ENCODE results near the gene ZNF516.

The ZNF516 gene

GRCh38 chr18:76441002-76441667 is 53.9 kb downstream of the ZNF516 start:
- peak; percentile 11 for DNase-seq

GRCh38 chr18:76437910-76438309 is 57.1 kb downstream of the ZNF516 start:
- peak; percentile 5 for DNase-seq

- DNase-seq: no peak
Measured at GRCh38 chr18:76437011-76437410, 58.0 kb downstream of the ZNF516 start.

DNA sequence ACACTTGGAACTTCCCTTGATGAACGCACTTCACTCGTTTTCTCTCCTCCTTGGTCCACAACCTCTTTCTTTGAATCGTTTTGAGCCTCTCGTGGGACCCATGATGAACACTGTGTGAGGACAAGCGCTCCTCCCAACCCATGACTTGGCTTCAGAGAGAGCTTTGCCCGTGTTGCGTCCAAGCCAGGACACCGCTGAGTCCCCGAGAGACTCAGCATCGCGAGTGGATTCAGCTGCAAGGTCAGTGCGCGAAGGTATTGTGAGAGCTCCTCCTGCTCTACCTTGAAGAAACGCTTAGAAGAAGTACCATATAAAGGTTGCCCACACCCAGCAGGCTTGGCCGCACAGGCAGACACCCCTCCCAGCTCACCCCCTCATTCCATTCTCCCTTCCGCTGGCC is 58.7 kb downstream of the ZNF516 start:
- no peak for DNase-seq

DNA sequence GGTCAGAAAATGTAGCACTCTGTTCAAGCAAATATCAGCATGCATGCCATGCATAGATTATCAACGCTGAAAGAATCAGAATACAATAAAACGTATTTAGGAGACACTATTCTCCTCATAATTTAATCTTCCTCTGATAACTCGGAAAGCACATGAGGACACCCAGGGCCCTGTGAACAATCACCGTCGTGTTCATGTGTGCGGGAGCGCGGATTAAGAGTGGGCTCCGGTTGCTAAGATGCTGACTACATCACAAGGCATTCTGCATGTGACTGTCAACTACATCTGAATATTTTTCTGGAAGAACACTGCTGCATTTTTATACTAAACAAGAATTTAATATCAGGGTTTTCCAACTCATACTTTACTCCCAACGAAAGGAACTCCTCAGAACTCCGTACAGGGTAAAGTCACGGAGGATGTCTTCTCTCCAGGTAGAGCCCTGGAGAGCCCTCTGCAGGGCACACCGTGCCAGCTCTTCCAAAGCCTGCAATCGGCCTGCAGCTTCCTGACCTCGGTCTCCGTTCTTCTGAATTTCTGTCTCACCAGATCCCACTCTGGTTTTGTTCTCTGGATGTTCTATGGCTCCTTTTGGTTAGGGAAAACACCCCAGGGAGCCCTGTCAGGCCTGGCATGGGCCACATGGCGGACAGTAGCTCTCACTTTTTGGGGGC is 59.6 kb downstream of the ZNF516 start:
- DNase-seq: no peak

GRCh38 chr18:76434452-76434851 is 60.6 kb downstream of the ZNF516 start:
- no peak for DNase-seq

DNA sequence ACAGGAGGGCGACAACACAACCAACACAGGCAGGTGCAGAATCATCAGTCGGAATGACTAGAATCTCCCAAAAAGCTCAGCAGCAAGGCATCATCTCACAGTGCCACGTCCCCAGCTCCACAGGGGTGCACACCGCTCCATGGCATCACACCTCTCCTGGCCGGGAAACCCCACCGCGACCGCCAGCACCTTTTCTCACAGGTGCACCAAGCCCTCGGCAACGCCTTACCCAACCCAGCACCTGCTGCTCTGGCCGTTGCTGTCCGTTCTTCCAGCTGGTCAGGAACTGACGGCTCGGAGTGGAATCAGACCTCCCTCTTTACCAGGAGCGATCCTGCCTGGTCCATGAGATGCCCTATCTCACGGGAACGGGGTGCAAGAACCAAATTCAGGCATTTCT is 61.3 kb downstream of the ZNF516 start:
- no peak for DNase-seq

DNA sequence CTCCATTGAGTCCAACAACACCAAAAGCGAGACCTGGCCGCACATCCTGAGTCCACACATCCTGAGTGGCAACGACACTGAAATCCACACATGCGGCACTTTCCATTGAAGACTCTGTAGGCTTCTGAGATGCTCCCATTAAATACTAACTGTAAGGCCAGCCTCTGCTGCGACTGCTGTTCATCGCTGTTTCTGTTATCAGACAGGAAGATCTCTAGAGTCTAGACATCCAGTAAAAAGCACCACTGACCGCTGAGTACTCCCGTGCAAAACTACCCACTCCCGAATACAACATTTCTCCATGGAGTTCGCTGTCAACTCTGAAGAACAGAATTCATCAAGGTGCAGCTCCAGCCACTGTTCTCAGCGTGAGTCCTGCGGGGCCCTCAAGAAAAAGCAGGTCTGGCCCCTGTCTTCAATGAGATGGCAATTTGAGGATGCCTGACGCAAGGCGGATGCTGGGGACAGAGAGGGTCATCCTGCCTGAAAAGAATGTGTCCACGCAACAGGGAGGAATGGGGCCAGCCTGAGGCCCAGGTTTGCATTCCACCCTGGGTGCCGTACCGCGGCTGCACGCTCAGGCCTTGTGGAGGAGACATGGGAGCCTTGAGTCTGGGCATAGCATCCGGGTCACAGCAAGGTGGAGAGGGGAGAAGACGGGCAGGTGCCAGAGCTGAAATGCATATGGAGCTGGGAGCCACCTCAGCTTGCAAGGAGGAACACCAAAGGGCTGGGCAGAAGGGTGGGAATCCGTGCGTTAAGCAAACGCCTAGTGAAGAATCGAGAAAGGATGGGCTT is 61.9 kb downstream of the ZNF516 start:
- DNase-seq: no peak

- DNase-seq: no peak
Measured at GRCh38 chr18:76432274-76432755, 62.7 kb downstream of the ZNF516 start.

DNA sequence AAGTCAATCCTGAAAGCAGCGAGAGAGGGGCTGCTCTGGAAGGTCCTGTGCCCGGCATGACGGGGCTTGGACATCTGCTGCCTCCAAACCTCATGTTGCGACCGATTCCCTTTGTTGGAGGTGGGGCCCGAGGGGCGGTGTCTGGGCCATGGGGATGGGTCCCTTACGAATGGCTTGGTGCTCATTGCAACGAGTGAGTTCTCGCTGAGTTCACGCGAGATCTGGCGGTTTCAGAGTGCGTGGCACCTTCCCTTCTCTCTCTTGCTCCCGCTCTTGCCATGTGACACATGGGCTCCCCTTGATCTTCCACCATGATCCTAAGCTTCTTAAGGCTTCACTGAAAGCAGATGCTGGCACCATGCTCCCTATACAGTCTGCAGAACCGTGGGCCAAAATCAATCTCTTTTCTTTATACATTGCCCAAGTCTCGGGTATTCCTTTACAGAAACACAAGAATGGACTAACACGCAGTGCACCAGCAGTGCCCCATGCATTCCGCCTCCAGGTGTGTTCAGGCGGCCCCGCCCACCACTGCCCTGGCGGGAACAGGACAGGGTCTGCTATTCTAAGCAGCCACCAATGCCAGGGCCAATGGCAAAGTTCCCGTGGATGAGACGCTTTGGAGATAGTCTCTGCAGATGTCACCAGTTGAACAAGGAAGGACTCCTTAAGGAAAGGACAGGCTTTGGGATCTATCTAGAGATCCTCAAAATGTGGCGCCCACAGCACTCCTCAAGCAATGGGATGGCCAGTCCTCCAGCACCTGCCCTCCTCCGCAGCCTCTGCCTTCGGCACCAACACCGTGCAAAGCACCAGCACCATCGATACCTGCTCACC is 63.4 kb downstream of the ZNF516 start:
- DNase-seq: no peak

GRCh38 chr18:76430636-76431035 is 64.4 kb downstream of the ZNF516 start:
- no peak for DNase-seq

GRCh38 chr18:76429262-76430126 is 65.5 kb downstream of the ZNF516 start:
- no peak for DNase-seq

GRCh38 chr18:76428396-76429261 is 66.4 kb downstream of the ZNF516 start:
- peak; percentile 5 for DNase-seq

GRCh38 chr18:76426737-76427305 is 68.2 kb downstream of the ZNF516 start:
- peak; percentile 29 for DNase-seq

DNA sequence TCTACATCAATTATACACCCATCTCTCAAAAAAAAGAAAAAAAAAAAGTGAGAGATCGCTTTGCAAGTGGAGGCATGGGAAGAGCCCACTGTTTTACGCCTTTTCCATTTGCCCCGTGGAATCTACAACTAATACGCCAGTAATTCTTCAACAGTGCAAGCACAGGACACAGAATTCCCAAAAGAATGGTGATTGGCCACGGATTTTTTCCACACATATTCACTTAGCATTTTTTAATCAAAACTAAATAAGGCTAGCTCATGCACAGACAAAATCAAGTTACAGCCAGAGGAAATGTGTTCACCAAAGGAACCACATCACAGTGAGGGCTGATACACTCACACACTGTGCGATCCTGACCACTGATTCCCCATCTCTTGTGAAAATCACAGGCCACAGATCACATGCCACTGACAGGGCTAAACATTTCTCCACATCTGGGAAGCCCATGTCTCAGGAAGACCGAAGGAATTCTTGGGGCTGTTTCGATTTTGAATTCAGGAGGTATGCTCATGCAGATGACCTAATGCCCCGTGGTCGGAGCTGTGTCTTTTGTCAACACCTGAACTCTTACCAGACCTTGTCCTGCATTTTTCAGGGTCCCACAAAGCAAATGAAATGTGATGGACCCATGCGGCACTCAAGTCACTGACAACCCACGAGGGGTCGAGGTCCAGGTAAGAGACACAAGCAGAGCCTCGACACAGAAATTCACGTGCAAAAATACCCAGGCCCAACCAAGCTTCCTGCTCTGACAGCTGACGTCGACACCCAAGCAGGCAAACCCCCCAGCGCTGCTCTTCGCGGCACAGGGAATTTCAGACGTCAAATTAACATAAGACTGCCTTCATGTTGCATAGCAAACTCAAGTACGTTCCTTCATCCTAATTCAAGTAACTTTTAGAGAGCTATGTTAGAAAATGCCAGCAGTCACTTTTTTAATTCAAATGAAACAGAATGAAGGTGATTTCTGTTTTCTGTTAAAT is 69.6 kb downstream of the ZNF516 start:
- peak; percentile 15 for DNase-seq

DNA sequence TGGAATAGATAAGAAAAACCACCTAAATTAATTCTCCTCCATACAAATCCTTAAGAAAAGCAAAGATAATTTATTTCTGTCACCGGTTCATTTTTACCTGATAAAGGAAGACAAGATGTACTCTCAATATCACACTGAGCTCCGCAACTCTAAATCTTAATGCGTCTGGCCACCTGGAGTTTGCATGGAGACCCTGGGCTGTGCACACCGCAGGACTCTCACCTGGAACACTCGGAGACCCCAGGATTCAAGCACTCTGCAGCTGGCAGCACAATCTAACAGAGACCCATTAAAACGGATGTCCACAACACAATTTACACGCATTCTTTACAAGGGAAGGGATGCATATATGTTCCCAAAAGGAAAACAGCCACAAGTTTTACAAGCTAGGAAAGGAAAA is 72.2 kb downstream of the ZNF516 start:
- no peak for DNase-seq

DNA sequence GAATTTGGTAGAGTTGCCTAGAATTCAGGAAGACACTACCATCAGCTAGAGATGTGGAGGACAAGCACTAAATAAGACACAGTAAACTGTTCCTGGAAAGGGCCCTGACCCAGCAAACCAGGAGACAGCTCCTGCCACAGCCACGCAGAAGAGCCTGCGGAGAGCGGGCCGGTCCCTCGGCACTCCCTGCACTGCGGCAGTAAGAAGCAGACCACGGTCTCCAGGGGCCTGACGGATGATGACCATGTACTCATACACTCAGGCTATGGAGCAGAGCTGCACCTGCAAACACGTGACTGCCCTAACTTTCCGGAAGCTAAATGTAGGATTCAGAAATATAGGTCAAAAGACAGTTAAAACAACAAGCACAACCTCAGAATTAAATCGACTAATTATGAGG is 72.9 kb downstream of the ZNF516 start:
- no peak for DNase-seq

DNA sequence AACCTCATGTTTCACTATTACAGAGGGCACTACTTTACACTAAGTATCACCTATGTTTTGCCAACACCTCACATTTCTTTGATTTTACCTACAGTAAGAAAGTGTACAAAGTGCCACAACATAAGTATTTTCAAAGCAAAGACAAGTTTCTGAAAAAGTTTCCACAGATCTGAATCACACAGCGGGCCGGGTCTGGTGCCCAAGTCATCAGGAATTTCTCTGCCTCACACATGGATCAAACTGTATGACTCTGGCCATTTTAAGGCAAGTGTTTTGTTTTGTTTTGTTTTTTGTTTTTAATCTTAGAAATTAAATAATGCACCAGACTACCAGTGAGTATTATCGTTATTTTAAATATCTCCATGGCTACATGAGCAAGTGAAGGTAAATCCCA is 73.4 kb downstream of the ZNF516 start:
- DNase-seq: no peak
